Measurements from ENCODE around the gene IQSEC1.

IQSEC1 gene

GRCh38 chr3:12902181-12902999, 170.8 kb downstream of the IQSEC1 start:
- no peak for DNase-seq

- DNase-seq, result no peak
Observed at GRCh38 chr3:12901623-12902045, 171.6 kb downstream of the IQSEC1 start.

- DNase-seq, result no peak
Observed at GRCh38 chr3:12900885-12901411, 172.3 kb downstream of the IQSEC1 start.

GRCh38 chr3:12898965-12899755, 174.1 kb downstream of the IQSEC1 start:
- DNase-seq, result no peak

GRCh38 chr3:12898290-12898964, 174.8 kb downstream of the IQSEC1 start:
- no peak for DNase-seq

- no peak for DNase-seq
Observed at GRCh38 chr3:12897381-12898289, 175.6 kb downstream of the IQSEC1 start.

GRCh38 chr3:12896063-12896985, 176.9 kb downstream of the IQSEC1 start:
- no peak for DNase-seq

GRCh38 chr3:12895391-12896062, 177.7 kb downstream of the IQSEC1 start:
- DNase-seq, result no peak

- no peak for DNase-seq
Observed at GRCh38 chr3:12894629-12895028, 178.6 kb downstream of the IQSEC1 start.

- DNase-seq, result no peak
Observed at GRCh38 chr3:12893852-12894251, 179.4 kb downstream of the IQSEC1 start.

GRCh38 chr3:12893247-12893646, 180.0 kb downstream of the IQSEC1 start:
- DNase-seq, result no peak

GRCh38 chr3:12892840-12893189, 180.4 kb downstream of the IQSEC1 start:
- no peak for DNase-seq

- peak; percentile 43 for DNase-seq
Observed at GRCh38 chr3:12891985-12892839, 181.0 kb downstream of the IQSEC1 start.

GRCh38 chr3:12891391-12891984, 181.7 kb downstream of the IQSEC1 start:
- DNase-seq, result no peak

GRCh38 chr3:12890610-12891390, 182.4 kb downstream of the IQSEC1 start:
- no peak for DNase-seq

- DNase-seq, result no peak
Observed at GRCh38 chr3:12886736-12887135, 186.5 kb downstream of the IQSEC1 start.

GRCh38 chr3:12886106-12886679, 187.0 kb downstream of the IQSEC1 start:
- no peak for DNase-seq

- no peak for DNase-seq
Observed at GRCh38 chr3:12885583-12885930, 187.7 kb downstream of the IQSEC1 start.

All from amniotic stem cell (primary cell).